Astrocyte (in vitro differentiated cells and primary cell): ENCODE data around the gene ASMTL. TPM values are rescaled to one million over a fixed set of nuclear protein-coding genes. Genes with fewer than 3 reads are reported as not detected.

ENCODE experiments used
- DNase-seq: peaks from one replicate; pipeline ENCODE4 v3.0.0-alpha.2; 2010; ENCODE audit warnings: low read depth
- FAIRE-seq: peaks from 2 replicates; lab custom pipeline; 2011; peaks lifted over from hg19 to GRCh38; lab: Jason Lieb, UNC
- H2AFZ ChIP-seq: 2 replicates; pipeline ENCODE4 v1.6.0; 2012; ENCODE audit warnings: low read depth, low read length, inconsistent platforms
- H3K27ac ChIP-seq: 2 replicates; pipeline ENCODE4 v1.5.1; 2011; ENCODE audit warnings: low read depth, low read length, inconsistent platforms
- H3K27me3 ChIP-seq: 2 replicates; pipeline ENCODE4 v1.6.0; 2011; ENCODE audit warnings: low read length, inconsistent platforms; ENCODE audit not compliant: insufficient read depth
- H3K36me3 ChIP-seq: 2 replicates; pipeline ENCODE4 v1.5.1; 2011; ENCODE audit warnings: low read length, inconsistent platforms; ENCODE audit not compliant: insufficient read depth
- H3K4me1 ChIP-seq: 2 replicates; pipeline ENCODE4 v1.5.1; 2011; ENCODE audit warnings: low read length, inconsistent platforms; ENCODE audit not compliant: insufficient read depth
- H3K4me2 ChIP-seq: 2 replicates; pipeline ENCODE4 v1.6.0; 2012; ENCODE audit warnings: low read length, inconsistent platforms
- H3K4me3 ChIP-seq: 2 replicates; pipeline ENCODE4 v1.5.1; 2011; ENCODE audit warnings: low read depth, mild to moderate bottlenecking, low read length, inconsistent platforms; ENCODE audit not compliant: insufficient read depth
- H3K79me2 ChIP-seq: 2 replicates; pipeline ENCODE4 v1.6.0; 2012; ENCODE audit warnings: mild to moderate bottlenecking, low read length, inconsistent platforms; ENCODE audit not compliant: insufficient read depth
- H3K9ac ChIP-seq: 2 replicates; pipeline ENCODE4 v1.6.0; 2012; ENCODE audit warnings: mild to moderate bottlenecking, low read length, inconsistent platforms
- H3K9me3 ChIP-seq: 2 replicates; pipeline ENCODE4 v1.5.1; 2012; ENCODE audit warnings: low read depth, mild to moderate bottlenecking, low read length, inconsistent platforms; ENCODE audit not compliant: insufficient read depth
- H4K20me1 ChIP-seq: 2 replicates; pipeline ENCODE4 v1.6.0; 2012; ENCODE audit warnings: low read length, inconsistent platforms; ENCODE audit not compliant: insufficient read depth
- H3K27ac Mint-ChIP-seq: one replicate; pipeline ENCODE4 v1.8.0; 2021; ENCODE audit warnings: mild to moderate bottlenecking, mixed read lengths; ENCODE audit not compliant: unreplicated experiment
- H3K27me3 Mint-ChIP-seq: one replicate; pipeline ENCODE4 v1.8.0; 2021; ENCODE audit warnings: low read depth, mixed read lengths; ENCODE audit not compliant: unreplicated experiment
- H3K36me3 Mint-ChIP-seq: one replicate; pipeline ENCODE4 v1.8.0; 2021; ENCODE audit warnings: low read depth, mixed read lengths; ENCODE audit not compliant: unreplicated experiment
- H3K4me1 Mint-ChIP-seq: one replicate; pipeline ENCODE4 v1.8.0; 2021; ENCODE audit warnings: low read depth, mixed read lengths; ENCODE audit not compliant: unreplicated experiment
- H3K4me3 Mint-ChIP-seq: one replicate; pipeline ENCODE4 v1.8.0; 2021; ENCODE audit warnings: mild to moderate bottlenecking, moderate library complexity, mixed read lengths; ENCODE audit not compliant: unreplicated experiment
- H3K9me3 Mint-ChIP-seq: one replicate; pipeline ENCODE4 v1.8.0; 2021; ENCODE audit warnings: mild to moderate bottlenecking, mixed read lengths; ENCODE audit not compliant: unreplicated experiment
- CTCF ChIP-seq: IDR thresholded peaks from 2 replicates; pipeline ENCODE4 v1.5.1; 2011; ENCODE audit warnings: low read depth, mild to moderate bottlenecking, inconsistent platforms, low read length, moderate library complexity; ENCODE audit not compliant: insufficient read depth
- EZH2 ChIP-seq: IDR thresholded peaks from 2 replicates; pipeline ENCODE4 v1.6.1; 2012; ENCODE audit warnings: mild to moderate bottlenecking, low read length, inconsistent platforms; ENCODE audit not compliant: insufficient read depth
- total RNA-seq: library from RNA; stranded (reverse); gene quantifications from 2 replicates; pipeline ENCODE4 v1.2.1, GENCODE V29; 2021

The ASMTL gene
- total RNA-seq, 1 donor from 2014 or later: 22.1 TPM

GRCh38 chrX:1416327-1416784 is 36.4 kb downstream of the ASMTL start:
- H3K4me3 ChIP-seq: no peak overlapping the region
- H4K20me1 ChIP-seq: peaks cover 29% of the 10 kb centered on the region
- no peak overlapping the region for H2AFZ ChIP-seq
- H3K27me3 ChIP-seq: no peaks in the 10 kb centered on the region
- no peaks in the 10 kb centered on the region for H3K4me1 ChIP-seq
- no peak overlapping the region for H3K9ac ChIP-seq
- H3K9me3 Mint-ChIP-seq: no peaks in the 10 kb centered on the region
- H3K27ac Mint-ChIP-seq: no peak overlapping the region
- no peak overlapping the region for H3K4me3 Mint-ChIP-seq
- DNase-seq: no peak
- H3K36me3 ChIP-seq: peaks cover 16% of the 10 kb centered on the region
- TF ChIP-seq EZH2 (no peak), CTCF (no peak)
- H3K36me3 Mint-ChIP-seq: peaks cover 20% of the 10 kb centered on the region
- no peak overlapping the region for H3K27ac ChIP-seq
- no peaks in the 10 kb centered on the region for H3K27me3 Mint-ChIP-seq
- no peak for FAIRE-seq
- no peaks in the 10 kb centered on the region for H3K79me2 ChIP-seq
- H3K4me1 Mint-ChIP-seq: no peaks in the 10 kb centered on the region
- no peak overlapping the region for H3K4me2 ChIP-seq
- H3K9me3 ChIP-seq: peaks cover 3% of the 10 kb centered on the region

GRCh38 chrX:1412551-1413161 is 40.1 kb downstream of the ASMTL start:
- H3K79me2 ChIP-seq: no peaks in the 10 kb centered on the region
- no peak overlapping the region for H3K9ac ChIP-seq
- peaks cover 23% of the 10 kb centered on the region for H4K20me1 ChIP-seq
- DNase-seq: no peak
- H3K4me3 ChIP-seq: no peak overlapping the region
- no peaks in the 10 kb centered on the region for H3K9me3 Mint-ChIP-seq
- no peaks in the 10 kb centered on the region for H3K4me1 Mint-ChIP-seq
- H3K36me3 Mint-ChIP-seq: peaks cover 17% of the 10 kb centered on the region
- H3K27me3 Mint-ChIP-seq: no peaks in the 10 kb centered on the region
- no peak overlapping the region for H3K27ac Mint-ChIP-seq
- FAIRE-seq: no peak
- TF ChIP-seq EZH2: no peak
- TF ChIP-seq CTCF: no peak
- H3K27me3 ChIP-seq: no peaks in the 10 kb centered on the region
- H2AFZ ChIP-seq: no peak overlapping the region
- H3K27ac ChIP-seq: no peak overlapping the region
- H3K4me2 ChIP-seq: no peak overlapping the region
- peaks cover 19% of the 10 kb centered on the region for H3K36me3 ChIP-seq
- H3K4me1 ChIP-seq: no peaks in the 10 kb centered on the region
- no peak overlapping the region for H3K4me3 Mint-ChIP-seq
- H3K9me3 ChIP-seq: peaks cover 3% of the 10 kb centered on the region

- H3K4me1 Mint-ChIP-seq: no peaks in the 10 kb centered on the region
- H4K20me1 ChIP-seq: peaks cover 22% of the 10 kb centered on the region
- H3K4me3 ChIP-seq: no peak overlapping the region
- TF ChIP-seq EZH2: no peak
- H3K79me2 ChIP-seq: no peaks in the 10 kb centered on the region
- H2AFZ ChIP-seq: no peak overlapping the region
- H3K9me3 ChIP-seq: no peaks in the 10 kb centered on the region
- no peak overlapping the region for H3K27ac ChIP-seq
- no peak for DNase-seq
- no peak for FAIRE-seq
- no peaks in the 10 kb centered on the region for H3K27me3 ChIP-seq
- H3K4me2 ChIP-seq: no peak overlapping the region
- peaks cover 13% of the 10 kb centered on the region for H3K36me3 ChIP-seq
- H3K4me3 Mint-ChIP-seq: no peak overlapping the region
- no peak overlapping the region for H3K9ac ChIP-seq
- H3K27ac Mint-ChIP-seq: no peak overlapping the region
- H3K27me3 Mint-ChIP-seq: no peaks in the 10 kb centered on the region
- H3K9me3 Mint-ChIP-seq: no peaks in the 10 kb centered on the region
- H3K36me3 Mint-ChIP-seq: peaks cover 17% of the 10 kb centered on the region
- H3K4me1 ChIP-seq: no peaks in the 10 kb centered on the region
Measured at GRCh38 chrX:1411326-1411725, 41.4 kb downstream of the ASMTL start.
